Hematopoietic multipotent progenitor cell (in vitro differentiated cells): Measurements from ENCODE around the gene CHID1. TPM values are rescaled to one million over a fixed set of nuclear protein-coding genes. Genes with fewer than 3 reads are reported as not detected.

ENCODE experiments used
- DNase-seq, 3 donors: peaks; one replicate each; pipeline ENCODE4 v3.0.0-alpha.2; 2011 to 2015; ENCODE audit warnings: low read depth in 2 of 3, low spot score in 2 of 3
- total RNA-seq: library from RNA; depleted of rRNA; stranded (reverse); fragments of >200 nt; gene quantifications from one replicate; pipeline ENCODE4 v1.2.3, GENCODE V29; 2012

Gene CHID1
- total RNA-seq, 1 donor: 36.1 TPM

GRCh38 chr11:933142-933851 lies 22.7 kb upstream of the CHID1 start:
- peak in 1 of 3 donors; percentile 50 for DNase-seq

DNA sequence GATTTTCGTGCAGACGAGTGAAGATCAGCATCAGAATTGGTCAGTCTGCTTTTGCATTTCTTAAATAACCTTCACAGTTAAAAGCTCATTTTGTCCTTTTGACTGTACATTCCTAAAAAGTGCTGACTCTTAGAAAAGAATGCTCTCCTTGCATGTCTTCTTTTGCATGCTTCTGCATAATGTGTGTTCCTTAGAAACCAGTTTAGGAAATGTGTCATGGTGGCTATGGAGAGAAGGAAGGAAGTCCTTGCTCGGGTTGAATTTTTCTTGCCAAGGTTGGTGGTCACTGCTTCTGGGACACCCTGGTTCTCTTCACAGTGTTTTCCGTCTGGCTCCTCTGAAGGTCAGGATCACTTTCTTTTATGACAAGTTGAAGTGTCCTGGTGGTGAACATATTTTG lies 21.8 kb upstream of the CHID1 start:
- DNase-seq: no peak

GRCh38 chr11:931385-931784 lies 20.8 kb upstream of the CHID1 start:
- DNase-seq: peak in 1 of 3 donors; percentile 74

DNA sequence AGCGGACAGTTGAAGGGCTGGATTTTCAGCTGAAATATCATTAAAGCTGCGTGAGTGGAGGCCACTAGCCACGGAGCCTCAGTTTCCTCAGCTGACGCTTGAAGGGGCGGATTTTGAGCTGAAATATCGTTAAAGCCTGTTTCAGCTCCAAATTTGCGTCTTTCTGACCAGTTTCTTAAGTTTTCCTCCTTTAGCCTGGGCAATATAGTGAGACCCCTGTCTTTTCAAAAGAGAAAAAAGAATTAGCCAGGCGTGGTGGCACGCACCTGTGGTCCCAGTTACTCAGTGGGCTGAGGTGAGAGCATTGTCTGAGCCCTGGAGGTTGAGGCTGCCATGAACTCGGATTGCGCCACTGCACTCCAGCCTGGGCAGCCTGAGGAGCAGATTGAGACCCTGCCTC lies 18.8 kb upstream of the CHID1 start:
- no peak for DNase-seq

- no peak for DNase-seq
Measured at GRCh38 chr11:928786-929185, 18.2 kb upstream of the CHID1 start.

DNA sequence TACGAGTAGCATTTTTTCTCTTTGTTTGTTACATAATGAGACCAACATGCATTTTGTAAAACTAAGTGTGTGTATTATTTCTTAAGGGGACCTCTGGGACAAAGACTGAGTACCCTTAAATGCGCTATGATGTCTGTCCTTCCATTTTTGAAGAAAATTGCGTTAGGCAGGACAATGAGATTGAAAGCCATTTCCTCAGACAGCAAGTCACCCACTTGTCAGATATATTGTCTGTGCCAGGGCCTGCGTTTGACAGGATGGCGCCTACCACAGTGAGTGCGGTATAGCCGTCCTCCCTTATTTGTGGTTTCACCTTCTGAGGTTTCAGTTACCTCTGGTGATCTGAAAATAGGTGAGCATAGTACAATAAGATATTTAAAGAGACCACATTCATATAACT lies 17.3 kb upstream of the CHID1 start:
- no peak for DNase-seq

- DNase-seq: no peak
Measured at GRCh38 chr11:926341-926916, 15.8 kb upstream of the CHID1 start.

GRCh38 chr11:925496-926301 lies 15.1 kb upstream of the CHID1 start, which contains the start of gene AP2A2:
Gene AP2A2, plus strand, starts transcription at chr11:925870. Its CDS starts 152 bp downstream, at chr11:926022.
- DNase-seq: peak; percentile 89 to 92 (median 91)

- DNase-seq: no peak
Measured at GRCh38 chr11:925158-925495, 14.5 kb upstream of the CHID1 start.

- no peak for DNase-seq
Measured at GRCh38 chr11:924406-925157, 14.0 kb upstream of the CHID1 start.

DNA sequence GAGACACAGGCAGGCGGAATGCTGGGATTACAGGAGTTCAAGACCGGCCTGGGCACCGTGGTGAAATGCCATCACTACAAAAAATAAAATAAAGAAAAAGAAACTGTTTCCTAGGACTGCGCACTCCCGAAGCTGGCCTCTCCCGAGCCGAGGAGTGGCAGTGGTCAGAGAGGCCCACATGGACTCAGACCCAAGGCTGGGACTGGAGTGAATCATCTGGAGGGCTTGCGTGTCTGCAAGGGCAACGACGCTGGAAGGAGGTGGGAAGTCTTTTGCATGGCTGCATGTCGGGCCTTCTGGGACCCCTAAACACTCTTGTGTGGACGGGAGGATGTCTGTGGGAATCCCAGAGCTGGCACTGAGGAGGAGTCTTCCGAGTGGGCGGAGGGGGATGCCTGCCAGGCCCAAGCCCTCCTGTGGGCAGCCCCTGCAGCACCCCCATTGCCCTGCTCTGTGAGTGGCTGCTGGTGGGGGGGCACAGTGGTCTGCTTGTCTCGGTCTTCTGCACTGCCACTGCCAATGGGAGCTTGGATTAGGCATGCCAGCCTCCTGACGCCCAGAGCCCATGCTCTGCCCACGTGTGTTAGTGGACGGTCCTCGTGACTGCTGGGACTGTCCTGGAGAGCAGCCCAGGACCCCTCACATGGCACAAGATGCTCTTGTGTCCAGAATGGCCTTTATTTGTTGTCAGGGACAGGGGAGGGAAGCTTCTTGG lies 13.2 kb upstream of the CHID1 start:
- no peak for DNase-seq

DNA sequence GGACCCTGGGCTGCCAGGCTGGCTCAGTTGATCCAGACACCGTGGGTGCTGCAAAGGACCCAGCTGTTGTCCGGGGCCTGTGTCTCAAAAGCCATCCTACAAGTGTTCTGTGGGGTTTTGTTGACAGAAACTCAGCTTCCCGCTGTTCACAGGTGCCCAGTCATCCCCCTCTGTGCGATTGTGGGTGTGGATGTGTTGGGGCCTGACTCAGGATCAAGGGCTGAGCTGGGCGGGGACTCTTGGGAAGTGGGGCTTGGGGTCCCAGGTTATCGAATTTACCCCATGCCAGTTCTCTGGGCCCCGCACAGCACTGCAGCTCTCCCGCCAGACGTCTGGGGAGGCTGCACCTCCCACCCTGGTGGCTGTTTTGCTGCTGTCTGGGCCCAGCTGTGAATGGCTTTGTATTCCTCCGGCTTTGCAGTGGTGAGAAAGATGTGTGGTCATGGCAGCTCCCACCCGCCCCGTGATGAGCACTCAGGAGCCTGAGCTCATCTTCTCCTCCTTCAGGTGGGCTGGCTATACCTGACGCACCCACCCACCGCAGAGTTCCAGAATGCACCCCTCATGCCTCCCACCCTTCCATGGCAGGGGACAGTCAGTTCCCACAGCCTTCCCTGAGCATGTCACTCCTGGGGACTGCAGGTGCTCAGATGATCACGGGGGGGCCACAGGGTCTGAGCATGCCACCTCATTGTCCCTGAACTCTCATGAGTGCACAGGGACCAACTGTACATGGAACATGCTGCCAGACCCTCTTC lies 11.5 kb upstream of the CHID1 start:
- no peak for DNase-seq

- no peak for DNase-seq
Measured at GRCh38 chr11:917426-917825, 6.8 kb upstream of the CHID1 start.

DNA sequence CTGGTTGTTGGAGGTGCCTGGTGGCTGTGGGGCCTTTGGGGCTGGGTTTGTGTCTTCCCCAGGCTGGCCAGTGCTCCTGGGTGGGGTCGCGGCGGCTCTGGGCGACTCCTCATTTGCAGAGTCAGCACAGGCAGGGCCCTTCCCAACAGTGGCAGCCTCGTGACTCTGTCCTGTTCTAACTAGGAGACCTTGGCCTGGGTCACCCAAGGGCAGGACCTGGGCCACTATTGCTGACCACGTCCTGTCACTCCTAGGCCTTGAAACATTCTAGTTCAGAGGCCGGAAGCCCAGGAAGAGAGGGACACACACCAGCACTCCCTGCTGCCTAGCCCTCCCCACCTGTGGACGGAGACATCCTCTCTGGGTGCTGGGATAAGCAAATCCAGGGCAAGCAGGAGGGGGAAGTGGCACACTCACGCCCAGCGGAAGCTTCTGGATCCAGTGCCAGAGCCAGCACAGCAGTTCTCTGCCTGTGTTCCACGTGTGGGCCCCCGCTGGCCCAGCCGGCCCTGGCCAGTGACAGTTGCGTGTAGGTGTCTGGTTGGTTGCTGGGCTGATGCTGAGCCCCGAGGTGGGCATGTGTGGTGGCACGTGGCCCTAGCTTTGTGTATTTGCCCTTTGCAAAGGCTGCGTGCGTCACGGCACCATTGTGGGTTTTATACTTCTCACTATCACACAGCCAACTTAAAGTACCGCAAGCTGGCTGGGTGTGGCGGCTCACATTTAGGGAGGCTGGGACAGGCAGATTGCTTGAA lies 4.3 kb upstream of the CHID1 start:
- DNase-seq: no peak

GRCh38 chr11:914204-914603 lies 3.6 kb upstream of the CHID1 start:
- DNase-seq: no peak

GRCh38 chr11:913043-913442 lies 2.4 kb upstream of the CHID1 start:
- DNase-seq: no peak

- DNase-seq: no peak
Measured at GRCh38 chr11:912266-912665, 1.7 kb upstream of the CHID1 start.

DNA sequence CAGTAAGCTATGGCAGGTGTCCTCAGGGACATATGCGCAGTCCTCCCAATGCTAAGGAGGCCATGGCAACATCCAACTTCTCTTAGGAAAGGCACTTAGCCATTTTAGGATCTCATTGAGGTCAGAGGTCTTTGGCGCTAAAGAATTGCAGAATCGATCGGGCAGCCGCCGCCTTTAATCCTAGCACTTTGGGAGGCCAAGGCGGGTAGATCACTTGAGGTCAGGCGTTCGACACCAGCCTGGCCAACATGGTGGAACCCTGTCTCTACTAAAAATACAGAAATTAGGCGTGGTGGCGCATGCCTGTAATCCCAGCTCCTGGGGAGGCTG lies 1.2 kb upstream of the CHID1 start:
- DNase-seq: no peak
